ENCODE measurements around the gene PVR.

DNA sequence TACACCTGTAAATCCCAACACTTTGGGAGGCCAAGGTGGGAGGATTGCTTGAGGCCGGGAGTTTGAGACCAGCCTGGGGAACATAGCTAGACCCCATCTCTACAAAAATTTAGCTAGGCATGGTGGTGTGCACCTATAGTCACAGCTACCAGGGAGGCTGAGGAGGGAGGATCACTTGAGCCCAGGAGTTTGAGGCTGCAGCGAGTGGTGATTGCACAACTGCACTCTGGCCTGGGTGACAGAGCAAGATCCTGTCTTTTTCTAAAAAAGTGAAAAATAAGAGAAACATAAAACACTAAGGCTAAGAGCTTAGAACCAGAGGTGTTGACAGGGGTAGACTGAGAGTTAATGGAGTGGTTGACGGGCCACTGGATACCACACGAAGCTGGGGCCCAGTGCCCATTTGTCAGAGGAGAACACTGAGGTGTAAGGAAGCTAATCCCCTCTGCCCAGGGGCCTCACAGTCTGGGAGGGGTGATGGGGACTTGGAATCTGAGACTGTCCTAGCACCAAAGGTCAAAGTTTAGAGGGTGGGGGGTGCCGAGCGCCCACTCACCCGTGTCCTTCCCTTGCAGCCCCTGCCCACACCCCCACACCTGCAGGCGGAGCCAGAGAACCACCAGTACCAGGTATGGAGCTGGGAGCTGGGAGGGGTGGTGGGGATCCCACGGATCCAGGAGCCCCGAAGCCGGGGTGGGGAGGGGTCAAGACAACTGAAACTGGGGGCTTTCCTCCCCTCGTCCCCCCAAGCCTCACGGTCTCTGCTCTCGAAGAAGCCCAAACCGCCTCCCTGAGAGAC, 38.5 kb downstream of the PVR start:
- TF ChIP-seq, protein P1, sequence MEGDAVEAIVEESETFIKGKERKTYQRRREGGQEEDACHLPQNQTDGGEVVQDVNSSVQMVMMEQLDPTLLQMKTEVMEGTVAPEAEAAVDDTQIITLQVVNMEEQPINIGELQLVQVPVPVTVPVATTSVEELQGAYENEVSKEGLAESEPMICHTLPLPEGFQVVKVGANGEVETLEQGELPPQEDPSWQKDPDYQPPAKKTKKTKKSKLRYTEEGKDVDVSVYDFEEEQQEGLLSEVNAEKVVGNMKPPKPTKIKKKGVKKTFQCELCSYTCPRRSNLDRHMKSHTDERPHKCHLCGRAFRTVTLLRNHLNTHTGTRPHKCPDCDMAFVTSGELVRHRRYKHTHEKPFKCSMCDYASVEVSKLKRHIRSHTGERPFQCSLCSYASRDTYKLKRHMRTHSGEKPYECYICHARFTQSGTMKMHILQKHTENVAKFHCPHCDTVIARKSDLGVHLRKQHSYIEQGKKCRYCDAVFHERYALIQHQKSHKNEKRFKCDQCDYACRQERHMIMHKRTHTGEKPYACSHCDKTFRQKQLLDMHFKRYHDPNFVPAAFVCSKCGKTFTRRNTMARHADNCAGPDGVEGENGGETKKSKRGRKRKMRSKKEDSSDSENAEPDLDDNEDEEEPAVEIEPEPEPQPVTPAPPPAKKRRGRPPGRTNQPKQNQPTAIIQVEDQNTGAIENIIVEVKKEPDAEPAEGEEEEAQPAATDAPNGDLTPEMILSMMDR (conservative IDR thresholded peaks at IDR 0.05) = no peak
- TF ChIP-seq EZH2 (IDR thresholded peaks at IDR 0.05; ENCODE audit: low read depth) = no peak
